Neural cell (in vitro differentiated cells): ENCODE data around the gene ACIN1.

Experiments used
- CTCF ChIP-seq: fragments of 450-650 bp; IDR thresholded peaks from 2 replicates; pipeline ENCODE4 v1.5.1; 2014; ENCODE audit warnings: antibody characterized with exemption, mild to moderate bottlenecking, moderate library complexity; ENCODE audit not compliant: poor library complexity, severe bottlenecking
- TF ChIP-seq, protein P1 (sequence below): IDR thresholded peaks from 2 replicates; pipeline ENCODE4 v1.6.1; 2012; ENCODE audit warnings: borderline replicate concordance

DNA sequence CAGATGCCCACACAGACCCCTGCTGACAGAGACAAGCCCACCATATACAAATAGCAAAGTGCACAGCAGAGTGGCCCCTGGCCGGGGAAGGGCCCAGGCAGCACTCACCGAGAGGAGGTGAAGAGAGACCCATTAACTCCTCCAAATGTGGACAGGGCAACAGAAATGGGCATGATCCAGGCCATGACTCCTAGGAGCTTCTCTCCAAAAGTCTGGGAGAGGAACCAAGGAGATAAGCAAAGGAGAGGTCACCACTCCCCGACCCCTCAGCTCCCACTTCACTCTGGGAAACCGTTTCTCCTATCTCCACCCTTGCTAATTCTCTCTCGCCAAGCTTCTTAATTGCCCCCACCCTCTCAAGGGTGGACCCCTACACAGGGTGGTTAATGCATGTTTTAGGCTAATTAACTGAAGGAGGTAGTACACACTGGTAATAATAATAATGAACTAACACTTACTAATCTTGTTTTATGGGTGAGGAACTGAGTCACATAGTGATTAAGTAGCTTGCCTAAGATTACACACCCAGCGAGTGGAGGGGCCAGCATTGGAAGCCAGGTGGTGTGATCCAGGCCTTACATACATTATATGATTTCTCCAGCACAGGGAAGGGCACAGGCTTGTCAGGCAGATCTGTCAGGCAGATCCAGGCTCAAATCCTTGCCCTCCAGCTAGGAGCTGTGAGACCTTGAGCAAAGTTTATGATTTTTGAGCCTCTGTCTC, 43.0 kb upstream of the ACIN1 start:
- no peak for TF ChIP-seq CTCF
- TF ChIP-seq, protein P1, sequence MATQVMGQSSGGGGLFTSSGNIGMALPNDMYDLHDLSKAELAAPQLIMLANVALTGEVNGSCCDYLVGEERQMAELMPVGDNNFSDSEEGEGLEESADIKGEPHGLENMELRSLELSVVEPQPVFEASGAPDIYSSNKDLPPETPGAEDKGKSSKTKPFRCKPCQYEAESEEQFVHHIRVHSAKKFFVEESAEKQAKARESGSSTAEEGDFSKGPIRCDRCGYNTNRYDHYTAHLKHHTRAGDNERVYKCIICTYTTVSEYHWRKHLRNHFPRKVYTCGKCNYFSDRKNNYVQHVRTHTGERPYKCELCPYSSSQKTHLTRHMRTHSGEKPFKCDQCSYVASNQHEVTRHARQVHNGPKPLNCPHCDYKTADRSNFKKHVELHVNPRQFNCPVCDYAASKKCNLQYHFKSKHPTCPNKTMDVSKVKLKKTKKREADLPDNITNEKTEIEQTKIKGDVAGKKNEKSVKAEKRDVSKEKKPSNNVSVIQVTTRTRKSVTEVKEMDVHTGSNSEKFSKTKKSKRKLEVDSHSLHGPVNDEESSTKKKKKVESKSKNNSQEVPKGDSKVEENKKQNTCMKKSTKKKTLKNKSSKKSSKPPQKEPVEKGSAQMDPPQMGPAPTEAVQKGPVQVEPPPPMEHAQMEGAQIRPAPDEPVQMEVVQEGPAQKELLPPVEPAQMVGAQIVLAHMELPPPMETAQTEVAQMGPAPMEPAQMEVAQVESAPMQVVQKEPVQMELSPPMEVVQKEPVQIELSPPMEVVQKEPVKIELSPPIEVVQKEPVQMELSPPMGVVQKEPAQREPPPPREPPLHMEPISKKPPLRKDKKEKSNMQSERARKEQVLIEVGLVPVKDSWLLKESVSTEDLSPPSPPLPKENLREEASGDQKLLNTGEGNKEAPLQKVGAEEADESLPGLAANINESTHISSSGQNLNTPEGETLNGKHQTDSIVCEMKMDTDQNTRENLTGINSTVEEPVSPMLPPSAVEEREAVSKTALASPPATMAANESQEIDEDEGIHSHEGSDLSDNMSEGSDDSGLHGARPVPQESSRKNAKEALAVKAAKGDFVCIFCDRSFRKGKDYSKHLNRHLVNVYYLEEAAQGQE: no peak
